ENCODE data around the gene COL7A1. TPM values are rescaled to one million over a fixed set of nuclear protein-coding genes. Genes with fewer than 3 reads are reported as not detected.

Gene COL7A1
- total RNA-seq, 4 donors from 2014 or later: 3.1 to 15.7 (median 15.0) TPM

DNA sequence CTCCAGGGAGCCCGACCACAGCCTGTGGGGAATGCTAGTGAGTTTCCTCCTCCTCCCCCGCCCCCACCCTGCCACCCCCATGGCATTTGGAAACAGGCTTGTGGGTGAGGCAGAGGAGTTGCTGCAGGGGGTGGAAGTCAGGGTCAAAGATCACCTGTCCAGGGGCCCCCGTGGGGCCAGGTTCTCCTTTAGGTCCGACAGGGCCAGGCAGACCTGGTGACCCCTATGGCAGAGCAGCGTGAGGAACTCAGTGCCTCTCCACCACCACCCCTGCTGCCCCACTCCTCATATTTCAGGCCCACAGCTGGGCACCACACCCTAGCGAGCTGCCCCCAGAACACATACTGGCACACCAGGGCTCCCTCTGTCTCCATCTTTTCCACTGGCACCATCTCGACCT lies 22.6 kb downstream of the COL7A1 start:
- Histone ChIP-seq H3K4me1 (no peaks in the 10 kb centered on the region), H3K27ac (no peak overlapping the region), H3K4me3 (no peak overlapping the region), H3K9me3 (no peaks in the 10 kb centered on the region), H3K27me3 (no peaks in the 10 kb centered on the region), H3K36me3 (peaks cover 0 to 21% (median 0%) of the 10 kb centered on the region in 3 donors)
- TF ChIP-seq POLR2A (IDR thresholded peaks at IDR 0.05) (no peak), EP300 (IDR thresholded peaks at IDR 0.05) (no peak)
- TF ChIP-seq, protein P1, sequence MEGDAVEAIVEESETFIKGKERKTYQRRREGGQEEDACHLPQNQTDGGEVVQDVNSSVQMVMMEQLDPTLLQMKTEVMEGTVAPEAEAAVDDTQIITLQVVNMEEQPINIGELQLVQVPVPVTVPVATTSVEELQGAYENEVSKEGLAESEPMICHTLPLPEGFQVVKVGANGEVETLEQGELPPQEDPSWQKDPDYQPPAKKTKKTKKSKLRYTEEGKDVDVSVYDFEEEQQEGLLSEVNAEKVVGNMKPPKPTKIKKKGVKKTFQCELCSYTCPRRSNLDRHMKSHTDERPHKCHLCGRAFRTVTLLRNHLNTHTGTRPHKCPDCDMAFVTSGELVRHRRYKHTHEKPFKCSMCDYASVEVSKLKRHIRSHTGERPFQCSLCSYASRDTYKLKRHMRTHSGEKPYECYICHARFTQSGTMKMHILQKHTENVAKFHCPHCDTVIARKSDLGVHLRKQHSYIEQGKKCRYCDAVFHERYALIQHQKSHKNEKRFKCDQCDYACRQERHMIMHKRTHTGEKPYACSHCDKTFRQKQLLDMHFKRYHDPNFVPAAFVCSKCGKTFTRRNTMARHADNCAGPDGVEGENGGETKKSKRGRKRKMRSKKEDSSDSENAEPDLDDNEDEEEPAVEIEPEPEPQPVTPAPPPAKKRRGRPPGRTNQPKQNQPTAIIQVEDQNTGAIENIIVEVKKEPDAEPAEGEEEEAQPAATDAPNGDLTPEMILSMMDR (IDR thresholded peaks at IDR 0.05): no peak
- 81 to 88% methylated on average over 5 of the region's 7 CpGs for WGBS, 2 donors
- DNase-seq (ENCODE audit: low spot score in 2 of 2): no peak

DNA sequence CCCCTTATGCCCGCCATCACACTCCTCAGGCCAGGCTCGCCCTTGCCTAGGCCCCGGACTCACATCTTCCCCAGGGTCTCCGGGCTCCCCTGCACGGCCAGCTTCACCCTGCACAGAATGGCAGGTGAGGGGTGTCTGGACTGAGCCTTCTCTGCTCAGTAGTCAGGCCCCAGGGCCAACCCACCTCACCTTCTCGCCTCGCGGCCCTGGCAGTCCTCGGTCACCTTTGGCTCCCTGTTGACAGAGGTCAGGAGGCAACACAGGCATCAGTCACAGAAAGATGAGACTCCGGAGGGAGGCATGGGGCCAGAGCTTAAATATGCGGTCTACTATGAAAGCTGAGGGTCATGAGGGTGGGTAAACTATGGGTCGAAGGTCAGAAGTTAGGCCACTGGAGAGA lies 23.2 kb downstream of the COL7A1 start:
- no peaks in the 10 kb centered on the region for H3K9me3 ChIP-seq
- no peak for DNase-seq (ENCODE audit: low spot score in 2 of 2)
- TF ChIP-seq EP300 (IDR thresholded peaks at IDR 0.05): no peak
- TF ChIP-seq, protein P1 (IDR thresholded peaks at IDR 0.05): no peak
- no peak for TF ChIP-seq POLR2A (IDR thresholded peaks at IDR 0.05)

DNA sequence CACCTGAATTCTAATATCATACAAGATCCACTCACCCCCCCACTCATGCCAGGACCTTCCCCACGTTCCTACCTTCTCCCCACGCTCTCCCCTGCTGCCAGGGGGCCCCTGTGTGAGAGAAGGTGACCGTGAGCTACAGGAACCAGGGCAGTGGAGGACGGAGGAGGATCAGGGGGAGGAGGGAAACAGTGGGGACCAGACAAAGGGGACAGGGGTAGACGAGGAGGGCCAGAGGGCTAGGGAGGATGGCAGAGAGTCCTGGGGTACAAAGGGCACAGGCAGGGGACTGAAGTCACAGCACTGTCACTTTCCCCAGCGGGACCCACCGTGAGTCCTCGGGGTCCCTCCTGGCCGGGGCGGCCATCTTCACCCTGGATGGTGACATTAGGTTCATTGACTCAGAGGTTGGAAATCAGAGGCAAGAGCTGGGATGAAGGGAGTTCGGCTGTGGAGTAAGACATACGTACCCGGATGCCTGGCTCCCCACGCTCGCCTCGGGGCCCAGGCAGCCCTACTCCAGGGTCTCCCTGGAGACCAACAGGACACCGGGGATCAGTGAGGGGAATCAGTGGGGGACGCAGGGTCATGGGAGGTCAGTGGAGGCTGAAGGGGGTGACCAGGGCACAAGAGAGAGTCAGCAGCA lies 25.2 kb downstream of the COL7A1 start:
- Histone ChIP-seq H3K27me3 (no peaks in the 10 kb centered on the region), H3K4me1 (peaks cover 0 to 14% (median 0%) of the 10 kb centered on the region in 4 donors), H3K27ac (no peak overlapping the region), H3K36me3 (peaks cover 0 to 4% (median 0%) of the 10 kb centered on the region in 3 donors), H3K4me3 (no peak overlapping the region), H3K9me3 (no peaks in the 10 kb centered on the region)
- TF ChIP-seq POLR2A (IDR thresholded peaks at IDR 0.05) (no peak), EP300 (IDR thresholded peaks at IDR 0.05) (no peak)
- TF ChIP-seq, protein P1 (IDR thresholded peaks at IDR 0.05): no peak
- 88 to 90% methylated on average over 18 of the region's 18 CpGs for WGBS, 2 donors
- DNase-seq (ENCODE audit: low spot score in 2 of 2): no peak

More for the DNA sequence above, 23.2 kb downstream of the COL7A1 start:
- no peaks in the 10 kb centered on the region for H3K27me3 ChIP-seq
- peaks cover 0 to 15% (median 0%) of the 10 kb centered on the region in 3 donors for H3K36me3 ChIP-seq
- WGBS, 2 donors: 75 to 79% methylated on average over 12 of the region's 12 CpGs
- no peak overlapping the region for H3K4me3 ChIP-seq
- no peaks in the 10 kb centered on the region for H3K4me1 ChIP-seq
- no peak overlapping the region for H3K27ac ChIP-seq

DNA sequence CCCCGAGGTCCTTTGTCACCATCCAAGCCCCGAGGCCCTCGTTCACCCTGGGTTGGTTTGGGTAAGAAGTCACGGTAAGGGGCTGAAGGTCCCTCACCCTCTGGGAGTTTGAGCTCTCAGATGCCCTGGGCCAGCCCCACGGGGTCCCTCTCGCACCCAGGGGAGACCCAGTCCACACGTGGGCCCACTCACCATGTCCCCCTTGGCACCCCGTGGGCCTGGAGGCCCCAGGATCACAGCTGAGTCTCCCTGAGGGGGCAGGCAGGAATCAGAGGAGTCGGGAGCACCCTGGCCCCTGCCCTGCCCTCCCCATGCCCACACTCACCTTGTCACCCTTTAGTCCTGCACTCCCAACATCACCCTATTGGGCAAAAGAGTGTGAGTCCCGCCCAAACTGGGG lies 25.7 kb downstream of the COL7A1 start:
- H3K9me3 ChIP-seq: no peaks in the 10 kb centered on the region

DNA sequence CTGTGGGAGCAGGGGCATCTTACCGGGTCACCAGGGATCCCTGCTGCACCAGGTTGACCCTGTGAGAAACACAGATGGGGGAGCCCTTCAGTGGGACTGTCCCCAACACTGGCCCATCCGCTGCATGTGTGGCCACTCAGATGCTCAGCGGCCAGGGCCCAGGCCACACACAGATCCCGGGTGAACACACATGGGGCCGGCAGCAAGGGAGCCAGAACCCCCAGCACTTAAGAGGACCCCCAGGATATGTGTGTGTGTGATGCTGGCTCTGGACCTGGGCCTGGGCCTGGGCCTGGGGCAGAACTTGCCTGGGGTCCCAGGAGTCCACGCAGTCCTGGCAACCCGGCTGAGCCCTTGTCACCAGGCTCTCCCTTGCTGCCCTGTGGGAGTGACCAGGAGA lies 26.7 kb downstream of the COL7A1 start:
- WGBS, 2 donors: 95 to 100% methylated on average over 1 to 7 of the region's 7 CpGs
- peaks cover 0 to 4% (median 0%) of the 10 kb centered on the region in 3 donors for H3K36me3 ChIP-seq
- H3K4me1 ChIP-seq: peaks cover 0 to 28% (median 6%) of the 10 kb centered on the region in 4 donors
- no peak overlapping the region for H3K27ac ChIP-seq
- TF ChIP-seq, protein P1 (IDR thresholded peaks at IDR 0.05): no peak
- no peaks in the 10 kb centered on the region for H3K27me3 ChIP-seq
- no peak for DNase-seq (ENCODE audit: low spot score in 2 of 2)
- H3K4me3 ChIP-seq: no peak overlapping the region
- no peaks in the 10 kb centered on the region for H3K9me3 ChIP-seq

More for the DNA sequence above, 25.7 kb downstream of the COL7A1 start:
- Histone ChIP-seq H3K4me3 (no peak overlapping the region), H3K27me3 (no peaks in the 10 kb centered on the region), H3K36me3 (peaks cover 0 to 4% (median 0%) of the 10 kb centered on the region in 3 donors), H3K4me1 (peaks cover 0 to 19% (median 2%) of the 10 kb centered on the region in 4 donors), H3K27ac (no peak overlapping the region)
- TF ChIP-seq POLR2A (IDR thresholded peaks at IDR 0.05): no peak
- TF ChIP-seq, protein P1 (IDR thresholded peaks at IDR 0.05): no peak
- no peak for TF ChIP-seq EP300 (IDR thresholded peaks at IDR 0.05)
- DNase-seq (ENCODE audit: low spot score in 2 of 2): no peak
- whole genome bisulfite sequencing, 2 donors: 83 to 88% methylated on average over 10 of the region's 10 CpGs

All from tibial nerve (tissue), 4 donors.